Calu3 (cell line): ENCODE data around the gene RNF17. TPM values are rescaled to one million over a fixed set of nuclear protein-coding genes. Genes with fewer than 3 reads are reported as not detected.
"Not testable (repeated sequence)": the region's sequence is repeated elsewhere in the genome, so short reads cannot be mapped to it uniquely, and the experiment has no call there.

ENCODE experiments used
- BruUV-seq: library from RNA; stranded (reverse); fragments of 400-500 nt; replicated peaks from 2 replicates; lab custom pipeline; 2021; lab: Mats Ljungman, UMichigan
- CTCF ChIA-PET: fragments of 300-600 bp; sonication (Branson Sonifier 250); formaldehyde crosslinking; loops from one replicate; lab custom pipeline; 2022; ENCODE audit warnings: antibody characterized with exemption; lab: Charles Lee
- DNase-seq: peaks from one replicate; pipeline ENCODE4 v3.0.0; 2022
- H3K27ac Mint-ChIP-seq: one replicate; pipeline ENCODE4 v1.8.0; 2022; ENCODE audit warnings: mixed read lengths; ENCODE audit not compliant: unreplicated experiment
- H3K27me3 Mint-ChIP-seq: one replicate; pipeline ENCODE4 v1.8.0; 2022; ENCODE audit warnings: mixed read lengths; ENCODE audit not compliant: unreplicated experiment
- H3K36me3 Mint-ChIP-seq: one replicate; pipeline ENCODE4 v1.8.0; 2022; ENCODE audit warnings: mild to moderate bottlenecking, moderate library complexity, mixed read lengths; ENCODE audit not compliant: insufficient read depth, unreplicated experiment
- H3K4me1 Mint-ChIP-seq: one replicate; pipeline ENCODE4 v1.8.0; 2022; ENCODE audit warnings: mild to moderate bottlenecking, low read depth, mixed read lengths; ENCODE audit not compliant: unreplicated experiment
- H3K4me3 Mint-ChIP-seq: one replicate; pipeline ENCODE4 v1.8.0; 2022; ENCODE audit warnings: mild to moderate bottlenecking, low read depth, moderate library complexity, mixed read lengths; ENCODE audit not compliant: unreplicated experiment
- H3K9me3 Mint-ChIP-seq: one replicate; pipeline ENCODE4 v1.8.0; 2022; ENCODE audit warnings: low read depth, mixed read lengths; ENCODE audit not compliant: unreplicated experiment
- intact Hi-C: fragments of 100-400 bp; cut with micrococcal nuclease; formaldehyde crosslinking; loops from one replicate; pipeline ENCODE4 v1.10.0; 2022; ENCODE audit not compliant: unreplicated experiment
- total RNA-seq: library from RNA; stranded (reverse); gene quantifications from 2 replicates; pipeline ENCODE4 v1.2.3, GENCODE V29; 2022
- TF ChIP-seq, protein P1 (sequence below): fragments of 200-600 bp; IDR thresholded peaks from one replicate; pipeline ENCODE4 v1.8.0; 2022; ENCODE audit warnings: antibody characterized with exemption; ENCODE audit not compliant: unreplicated experiment

The RNF17 gene
- total RNA-seq, 1 experiment from 2014 or later = not detected

DNA sequence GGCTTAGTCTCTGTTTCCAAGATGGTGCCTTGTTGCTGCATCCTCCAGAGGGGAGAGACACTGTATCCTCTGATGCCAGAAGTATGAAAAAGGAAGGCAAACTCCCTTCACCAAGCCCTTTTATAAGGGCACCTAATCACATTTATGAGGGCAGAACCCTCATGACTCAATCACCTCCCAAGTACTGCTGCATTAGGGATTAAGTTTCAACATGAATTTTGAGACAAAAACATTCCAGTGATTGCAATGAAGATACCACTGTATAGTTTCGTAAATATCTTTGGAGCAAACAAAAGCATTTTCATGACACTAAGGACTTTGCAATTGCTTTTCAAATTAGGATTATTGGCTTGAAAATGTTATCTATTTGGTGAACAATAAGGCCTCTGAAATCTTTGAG is 63.8 kb downstream of the RNF17 start:
- no peak overlapping the region for H3K27ac Mint-ChIP-seq
- no peaks in the 10 kb centered on the region for H3K9me3 Mint-ChIP-seq
- intact Hi-C loops = no loop called here
- no peak for DNase-seq
- no peak overlapping the region for H3K4me3 Mint-ChIP-seq
- CTCF ChIA-PET = no interaction called here
- no peaks in the 10 kb centered on the region for H3K27me3 Mint-ChIP-seq
- TF ChIP-seq, protein P1, sequence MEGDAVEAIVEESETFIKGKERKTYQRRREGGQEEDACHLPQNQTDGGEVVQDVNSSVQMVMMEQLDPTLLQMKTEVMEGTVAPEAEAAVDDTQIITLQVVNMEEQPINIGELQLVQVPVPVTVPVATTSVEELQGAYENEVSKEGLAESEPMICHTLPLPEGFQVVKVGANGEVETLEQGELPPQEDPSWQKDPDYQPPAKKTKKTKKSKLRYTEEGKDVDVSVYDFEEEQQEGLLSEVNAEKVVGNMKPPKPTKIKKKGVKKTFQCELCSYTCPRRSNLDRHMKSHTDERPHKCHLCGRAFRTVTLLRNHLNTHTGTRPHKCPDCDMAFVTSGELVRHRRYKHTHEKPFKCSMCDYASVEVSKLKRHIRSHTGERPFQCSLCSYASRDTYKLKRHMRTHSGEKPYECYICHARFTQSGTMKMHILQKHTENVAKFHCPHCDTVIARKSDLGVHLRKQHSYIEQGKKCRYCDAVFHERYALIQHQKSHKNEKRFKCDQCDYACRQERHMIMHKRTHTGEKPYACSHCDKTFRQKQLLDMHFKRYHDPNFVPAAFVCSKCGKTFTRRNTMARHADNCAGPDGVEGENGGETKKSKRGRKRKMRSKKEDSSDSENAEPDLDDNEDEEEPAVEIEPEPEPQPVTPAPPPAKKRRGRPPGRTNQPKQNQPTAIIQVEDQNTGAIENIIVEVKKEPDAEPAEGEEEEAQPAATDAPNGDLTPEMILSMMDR = no peak
- H3K4me1 Mint-ChIP-seq = no peaks in the 10 kb centered on the region
- BruUV-seq = no TSS peak
- no peaks in the 10 kb centered on the region for H3K36me3 Mint-ChIP-seq

DNA sequence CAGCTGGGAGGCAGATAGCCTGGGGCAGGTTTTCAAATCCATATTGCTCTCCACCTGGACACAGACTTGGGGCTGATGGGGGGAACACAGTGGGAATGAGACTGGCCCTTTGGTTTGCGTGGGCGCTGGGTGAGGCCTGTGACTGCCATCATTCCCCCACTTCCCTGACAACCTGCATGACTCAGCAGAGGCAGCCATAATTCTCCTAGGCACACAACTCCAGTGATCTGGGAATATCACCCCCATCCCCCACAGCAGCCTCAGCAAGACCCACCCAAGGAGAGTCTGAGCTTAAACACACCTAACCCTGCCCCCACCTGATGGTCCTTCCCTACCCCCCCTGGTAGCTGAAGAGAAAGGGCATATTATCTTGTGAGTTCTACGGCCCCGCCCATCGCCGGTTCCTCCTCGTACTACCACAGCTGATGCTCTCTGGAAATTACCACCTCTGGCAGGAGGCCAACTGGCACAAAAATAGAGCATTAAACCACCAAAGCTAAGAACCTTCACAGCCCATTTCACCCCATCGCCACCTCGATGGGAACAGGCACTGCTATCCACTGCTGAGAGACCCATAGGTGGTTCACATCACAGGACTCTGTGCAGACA is 71.0 kb downstream of the RNF17 start:
- DNase-seq = no peak

DNA sequence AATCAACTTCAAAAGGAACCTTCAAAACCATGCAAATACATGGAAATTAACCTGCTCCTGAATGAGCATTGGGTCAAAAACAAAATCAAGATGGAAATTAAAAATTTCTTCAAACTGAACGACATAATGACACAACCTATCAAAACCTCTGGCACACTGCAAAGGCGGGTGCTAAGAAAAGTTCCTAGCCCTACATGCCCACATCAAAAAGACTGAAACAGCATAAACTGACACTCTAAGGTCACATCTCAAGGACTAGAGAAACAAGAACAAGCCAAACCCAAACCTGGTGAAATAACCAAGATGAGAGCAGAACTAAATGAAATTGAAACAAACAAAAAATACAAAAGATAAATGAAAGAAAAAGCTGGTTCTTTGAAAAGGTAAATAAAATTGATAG is 73.6 kb downstream of the RNF17 start:
- H3K27ac Mint-ChIP-seq, intact Hi-C loops, CTCF ChIA-PET, DNase-seq, BruUV-seq, H3K4me3 Mint-ChIP-seq, H3K4me1 Mint-ChIP-seq, H3K9me3 Mint-ChIP-seq, H3K27me3 Mint-ChIP-seq, H3K36me3 Mint-ChIP-seq: not testable (repeated sequence)

More for the DNA sequence above, 71.0 kb downstream of the RNF17 start:
- Mint-ChIP-seq H3K27ac (no peak overlapping the region), H3K36me3 (no peaks in the 10 kb centered on the region), H3K9me3 (no peaks in the 10 kb centered on the region), H3K4me3 (no peak overlapping the region), H3K4me1 (no peaks in the 10 kb centered on the region), H3K27me3 (no peaks in the 10 kb centered on the region)
- no TSS peak for BruUV-seq
- CTCF ChIA-PET = interaction anchor here (0.6 kb wide), 1 partner anchor 62 kb away, joined by 4 read pairs; no protein-coding TSS in a partner anchor
- intact Hi-C loops = no loop called here
- TF ChIP-seq, protein P1 = no peak

DNA sequence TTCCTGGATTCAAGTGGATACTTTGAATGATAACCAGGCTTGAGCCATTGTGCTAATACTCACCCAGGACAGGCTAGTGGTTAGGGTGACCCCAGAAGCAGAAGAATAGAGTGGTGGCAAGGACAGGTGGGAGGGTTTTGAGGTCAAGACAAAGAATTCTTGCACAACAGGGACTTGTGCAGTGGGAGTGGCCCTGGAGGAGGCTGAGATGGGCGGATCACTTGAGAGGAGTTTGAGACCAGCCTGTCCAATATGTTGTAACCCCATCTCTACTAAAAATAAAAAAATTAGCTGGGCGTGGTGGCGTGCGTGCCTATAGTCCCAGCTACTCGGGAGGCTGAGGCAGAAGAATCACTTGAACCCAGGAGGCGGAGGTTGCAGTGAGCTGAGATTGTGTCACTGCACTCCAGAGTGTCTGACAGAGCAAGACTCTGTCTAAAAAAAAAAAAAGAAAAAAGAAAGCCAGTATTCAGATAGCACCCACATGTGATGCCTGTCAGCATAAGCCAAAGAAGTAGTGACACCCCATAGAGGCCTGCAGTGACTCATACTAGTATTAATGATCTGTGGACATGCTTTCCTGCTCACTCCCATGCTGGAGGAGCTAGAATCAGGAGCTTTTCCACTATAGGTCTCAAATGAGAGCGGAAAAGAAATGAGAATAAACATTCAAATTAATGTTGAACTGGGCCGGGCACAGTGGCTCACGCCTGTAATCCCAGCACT is 78.7 kb downstream of the RNF17 start:
- no TSS peak for BruUV-seq
- no peak overlapping the region for H3K4me3 Mint-ChIP-seq
- H3K36me3 Mint-ChIP-seq = no peaks in the 10 kb centered on the region
- intact Hi-C loops = no loop called here
- H3K9me3 Mint-ChIP-seq = no peaks in the 10 kb centered on the region
- CTCF ChIA-PET = interaction anchor here (0.7 kb wide), 1 partner anchor 102 kb away, joined by 3 read pairs; no protein-coding TSS in a partner anchor
- no peaks in the 10 kb centered on the region for H3K4me1 Mint-ChIP-seq
- no peak overlapping the region for H3K27ac Mint-ChIP-seq
- TF ChIP-seq, protein P1 = no peak
- no peak for DNase-seq
- no peaks in the 10 kb centered on the region for H3K27me3 Mint-ChIP-seq

DNA sequence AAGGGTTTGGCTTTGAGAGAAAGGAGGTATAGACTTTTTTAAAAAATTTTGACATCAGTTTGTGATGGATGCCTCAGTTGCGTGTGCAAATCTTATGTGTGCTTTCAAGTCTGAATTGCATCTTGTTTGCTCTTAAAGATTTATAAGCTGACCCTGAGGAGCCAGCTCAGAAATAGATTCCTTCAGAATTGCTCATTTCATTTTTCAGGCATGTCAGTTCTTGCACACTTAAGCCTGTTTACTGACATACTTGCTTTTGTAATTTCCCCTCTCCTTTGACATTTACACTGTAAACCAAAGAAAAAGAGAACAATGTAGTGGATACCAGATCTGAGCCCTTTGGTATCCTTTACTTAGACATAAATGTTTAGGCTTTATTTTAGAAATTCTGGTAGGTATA is 87.6 kb downstream of the RNF17 start:
- CTCF ChIA-PET = no interaction called here
- no peak overlapping the region for H3K27ac Mint-ChIP-seq
- no TSS peak for BruUV-seq

More for the DNA sequence above, 87.6 kb downstream of the RNF17 start:
- TF ChIP-seq, protein P1 = no peak
- Mint-ChIP-seq H3K4me1 (no peaks in the 10 kb centered on the region), H3K4me3 (no peak overlapping the region), H3K36me3 (no peaks in the 10 kb centered on the region), H3K9me3 (no peaks in the 10 kb centered on the region), H3K27me3 (peaks cover 8% of the 10 kb centered on the region)
- DNase-seq = no peak
- intact Hi-C loops = no loop called here
